K562 (cell line): ENCODE results near the gene PCDH1. TPM values are rescaled to one million over a fixed set of nuclear protein-coding genes. Genes with fewer than 3 reads are reported as not detected.

Source experiments
- CBFA2T3 ChIP-seq: fragments of 450-650 bp; IDR thresholded peaks from 2 replicates; pipeline ENCODE4 v1.6.1; 2017
- CBX1 ChIP-seq: sonication (generic); IDR thresholded peaks from 2 replicates; pipeline ENCODE4 v1.6.1; 2016; ENCODE audit warnings: antibody characterized with exemption, low read depth, mild to moderate bottlenecking
- CTCF ChIP-seq, 3 experiments: IDR thresholded peaks in 2 of 3; conservative IDR thresholded peaks in 1 of 3; 2 replicates each; pipeline ENCODE4 v1.5.1; 2011 to 2012; ENCODE audit warnings: low read length in 3 of 3, mild to moderate bottlenecking in 3 of 3, control low read depth in 2 of 3, improper control_type of control experiment in 1 of 3, inconsistent platforms in 1 of 3, low read depth in 1 of 3, mixed read lengths in 1 of 3, moderate library complexity in 1 of 3; ENCODE audit not compliant: insufficient read depth in 2 of 3
- DNMT1 ChIP-seq: fragments of 450-650 bp; IDR thresholded peaks from 2 replicates; pipeline ENCODE4 v1.6.1; 2016; ENCODE audit warnings: antibody characterized with exemption, mild to moderate bottlenecking
- GTF3C2 ChIP-seq: IDR thresholded peaks from 3 replicates; pipeline ENCODE4 v1.6.1; 2011; ENCODE audit warnings: borderline replicate concordance, mild to moderate bottlenecking, moderate library complexity; ENCODE audit not compliant: insufficient read length; ENCODE audit errors: extremely low read depth
- KAT2B ChIP-seq: IDR thresholded peaks from one replicate; pipeline ENCODE4 v1.6.1; 2012; ENCODE audit warnings: low read depth, mild to moderate bottlenecking, control low read depth, inconsistent platforms, low read length, moderate library complexity
- NR2C2 ChIP-seq, 2 experiments: fragments of 200-800 bp in 1 of 2; sonication (Bioruptor generic) in 1 of 2; sonication (generic) in 1 of 2; formaldehyde crosslinking in 1 of 2; IDR thresholded peaks; 2 replicates each; pipeline versions ENCODE4 v1.6.1 to v1.8.0; 2016 to 2022; ENCODE audit warnings: mild to moderate bottlenecking in 1 of 2, missing compliant biosample characterization in 1 of 2, missing genetic modification characterization in 1 of 2, missing genetic modification reagents in 1 of 2
- POLR3G ChIP-seq: IDR thresholded peaks from 2 replicates; pipeline ENCODE4 v1.6.1; 2011; ENCODE audit not compliant: insufficient read length, insufficient replicate concordance; ENCODE audit errors: extremely low read depth
- U2AF1 ChIP-seq: fragments of 200-400 bp; formaldehyde crosslinking; optimal IDR thresholded peaks from 2 replicates; pipeline ENCODE3; 2017; ENCODE audit warnings: mild to moderate bottlenecking, low read depth, low read length, moderate library complexity
- polyA plus RNA-seq, 8 experiments: library from polyadenylated mRNA; depleted of rRNA in 4 of 8; stranded (reverse) in 5 of 8; unstranded in 3 of 8; fragments of >200 nt; fragmentation: Nextera tagmentation in 2 of 8; fragmentation: Illumina TruSeq in 1 of 8; extraction: Ambion mirVana in 2 of 8; extraction: Trizol in 1 of 8; gene quantifications; 2 replicates each; pipeline versions ENCODE4 v1.2.1 to v1.2.3, GENCODE V29; 2011 to 2014; ENCODE audit warnings: inconsistent platforms in 1 of 8, missing spikeins in 1 of 8
- total RNA-seq, 7 experiments: library from RNA; depleted of rRNA in 6 of 7; stranded (reverse); fragments of >200 nt in 6 of 7; fragmentation: Illumina TruSeq in 2 of 7; extraction: Trizol in 2 of 7; gene quantifications; 2 replicates each; pipeline versions ENCODE4 v1.2.1 to v1.2.3, GENCODE V29; 2011 to 2021; ENCODE audit warnings: low replicate concordance in 1 of 7
- TF ChIP-seq, protein P1 (sequence below): sonication (generic); formaldehyde crosslinking; IDR thresholded peaks from 2 replicates; pipeline ENCODE4 v1.8.0; 2022; ENCODE audit warnings: mild to moderate bottlenecking, missing genetic modification reagents, borderline replicate concordance
- TF ChIP-seq, protein P2 (sequence below): fragments of 250-450 bp; sonication (Bioruptor Pico); IDR thresholded peaks from 2 replicates; pipeline ENCODE4 v1.9.0; 2021; ENCODE audit warnings: mild to moderate bottlenecking, inconsistent platforms
- TF ChIP-seq, protein P3 (sequence below): fragments of 450-650 bp; conservative IDR thresholded peaks from 2 replicates; pipeline ENCODE4 v1.6.1; 2016; ENCODE audit warnings: missing genetic modification characterization, low read depth, mild to moderate bottlenecking, control low read depth, missing compliant biosample characterization

The PCDH1 gene
- total and polyA plus RNA-seq, 9 of the 15 experiments (the other 6 are each of a cell fraction or from before 2014, with no cell fraction given): 0.11 to 3.6 (median 1.9) TPM; not detected in 1

GRCh38 chr5:141875795-141876627 lies 2.2 kb downstream of the PCDH1 start (continued):
- TF ChIP-seq, protein P1, sequence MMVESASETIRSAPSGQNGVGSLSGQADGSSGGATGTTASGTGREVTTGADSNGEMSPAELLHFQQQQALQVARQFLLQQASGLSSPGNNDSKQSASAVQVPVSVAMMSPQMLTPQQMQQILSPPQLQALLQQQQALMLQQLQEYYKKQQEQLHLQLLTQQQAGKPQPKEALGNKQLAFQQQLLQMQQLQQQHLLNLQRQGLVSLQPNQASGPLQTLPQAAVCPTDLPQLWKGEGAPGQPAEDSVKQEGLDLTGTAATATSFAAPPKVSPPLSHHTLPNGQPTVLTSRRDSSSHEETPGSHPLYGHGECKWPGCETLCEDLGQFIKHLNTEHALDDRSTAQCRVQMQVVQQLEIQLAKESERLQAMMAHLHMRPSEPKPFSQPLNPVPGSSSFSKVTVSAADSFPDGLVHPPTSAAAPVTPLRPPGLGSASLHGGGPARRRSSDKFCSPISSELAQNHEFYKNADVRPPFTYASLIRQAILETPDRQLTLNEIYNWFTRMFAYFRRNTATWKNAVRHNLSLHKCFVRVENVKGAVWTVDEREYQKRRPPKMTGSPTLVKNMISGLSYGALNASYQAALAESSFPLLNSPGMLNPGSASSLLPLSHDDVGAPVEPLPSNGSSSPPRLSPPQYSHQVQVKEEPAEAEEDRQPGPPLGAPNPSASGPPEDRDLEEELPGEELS (CRISPR knock-in tag): no peak
- TF ChIP-seq, protein P2, sequence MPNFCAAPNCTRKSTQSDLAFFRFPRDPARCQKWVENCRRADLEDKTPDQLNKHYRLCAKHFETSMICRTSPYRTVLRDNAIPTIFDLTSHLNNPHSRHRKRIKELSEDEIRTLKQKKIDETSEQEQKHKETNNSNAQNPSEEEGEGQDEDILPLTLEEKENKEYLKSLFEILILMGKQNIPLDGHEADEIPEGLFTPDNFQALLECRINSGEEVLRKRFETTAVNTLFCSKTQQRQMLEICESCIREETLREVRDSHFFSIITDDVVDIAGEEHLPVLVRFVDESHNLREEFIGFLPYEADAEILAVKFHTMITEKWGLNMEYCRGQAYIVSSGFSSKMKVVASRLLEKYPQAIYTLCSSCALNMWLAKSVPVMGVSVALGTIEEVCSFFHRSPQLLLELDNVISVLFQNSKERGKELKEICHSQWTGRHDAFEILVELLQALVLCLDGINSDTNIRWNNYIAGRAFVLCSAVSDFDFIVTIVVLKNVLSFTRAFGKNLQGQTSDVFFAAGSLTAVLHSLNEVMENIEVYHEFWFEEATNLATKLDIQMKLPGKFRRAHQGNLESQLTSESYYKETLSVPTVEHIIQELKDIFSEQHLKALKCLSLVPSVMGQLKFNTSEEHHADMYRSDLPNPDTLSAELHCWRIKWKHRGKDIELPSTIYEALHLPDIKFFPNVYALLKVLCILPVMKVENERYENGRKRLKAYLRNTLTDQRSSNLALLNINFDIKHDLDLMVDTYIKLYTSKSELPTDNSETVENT (CRISPR knock-in tag): no peak
- TF ChIP-seq U2AF1: no peak
- TF ChIP-seq CBX1: 0 out of 2 replicates have a peak, but pooled peaks have one; percentile 33
- no peak for TF ChIP-seq GTF3C2
- TF ChIP-seq NR2C2 (CRISPR knock-in tag; IDR thresholded peaks at IDR 0.05): no peak
- TF ChIP-seq NR2C2 (tag; IDR thresholded peaks at IDR 0.05): no peak
- TF ChIP-seq POLR3G: no peak
- TF ChIP-seq CTCF (IDR thresholded peaks at IDR 0.05 in 2 of 3, conservative IDR thresholded peaks at IDR 0.05 in 1 of 3; ENCODE audit: insufficient read depth in 2 of 3, low read depth in 1 of 3, low read length in 3 of 3): peak in 2 of 3 experiments; percentile 30 to 47; a peak in 2 of 6 replicates
- TF ChIP-seq CBFA2T3: peak; percentile 84
- TF ChIP-seq, protein P3, sequence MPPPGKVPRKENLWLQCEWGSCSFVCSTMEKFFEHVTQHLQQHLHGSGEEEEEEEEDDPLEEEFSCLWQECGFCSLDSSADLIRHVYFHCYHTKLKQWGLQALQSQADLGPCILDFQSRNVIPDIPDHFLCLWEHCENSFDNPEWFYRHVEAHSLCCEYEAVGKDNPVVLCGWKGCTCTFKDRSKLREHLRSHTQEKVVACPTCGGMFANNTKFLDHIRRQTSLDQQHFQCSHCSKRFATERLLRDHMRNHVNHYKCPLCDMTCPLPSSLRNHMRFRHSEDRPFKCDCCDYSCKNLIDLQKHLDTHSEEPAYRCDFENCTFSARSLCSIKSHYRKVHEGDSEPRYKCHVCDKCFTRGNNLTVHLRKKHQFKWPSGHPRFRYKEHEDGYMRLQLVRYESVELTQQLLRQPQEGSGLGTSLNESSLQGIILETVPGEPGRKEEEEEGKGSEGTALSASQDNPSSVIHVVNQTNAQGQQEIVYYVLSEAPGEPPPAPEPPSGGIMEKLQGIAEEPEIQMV: no peak
- no peak for TF ChIP-seq DNMT1
- no peak for TF ChIP-seq KAT2B
